Fibroblast of skin of scalp (primary cell): ENCODE data around the gene IER5.
A peak's percentile ranks its signal among the peaks of the same experiment; 100 is the strongest.
"Not testable (repeated sequence)": the region's sequence is repeated elsewhere in the genome, so short reads cannot be mapped to it uniquely, and the experiment has no call there.

ENCODE experiments used
- DNase-seq: peaks from one replicate; pipeline ENCODE4 v3.0.0-alpha.2; 2013

Gene IER5

DNA sequence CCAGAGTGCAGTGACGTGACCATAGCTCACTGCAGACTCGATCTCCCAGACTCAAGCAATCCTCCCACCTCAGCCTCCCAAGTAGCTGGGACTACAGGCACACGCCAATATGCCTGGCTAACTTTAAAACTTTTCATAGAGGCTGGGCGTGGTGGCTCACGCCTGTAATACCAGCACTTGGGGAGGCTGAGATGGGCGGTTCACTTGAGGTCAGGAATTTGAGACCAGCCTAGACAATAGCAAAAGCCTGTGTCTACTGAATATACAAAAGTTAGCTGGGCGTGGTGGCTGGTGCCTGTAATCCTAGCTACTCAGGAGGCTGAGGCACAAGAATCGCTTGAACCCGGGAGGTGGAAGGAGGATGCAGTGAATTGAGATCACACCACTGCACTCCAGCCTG, 27.5 kb downstream of the IER5 start:
- DNase-seq, result not testable (repeated sequence)

GRCh38 chr1:181116819-181117390, 28.4 kb downstream of the IER5 start:
- no peak for DNase-seq

- DNase-seq, result no peak
Observed at GRCh38 chr1:181117648-181118449, 29.3 kb downstream of the IER5 start.

DNA sequence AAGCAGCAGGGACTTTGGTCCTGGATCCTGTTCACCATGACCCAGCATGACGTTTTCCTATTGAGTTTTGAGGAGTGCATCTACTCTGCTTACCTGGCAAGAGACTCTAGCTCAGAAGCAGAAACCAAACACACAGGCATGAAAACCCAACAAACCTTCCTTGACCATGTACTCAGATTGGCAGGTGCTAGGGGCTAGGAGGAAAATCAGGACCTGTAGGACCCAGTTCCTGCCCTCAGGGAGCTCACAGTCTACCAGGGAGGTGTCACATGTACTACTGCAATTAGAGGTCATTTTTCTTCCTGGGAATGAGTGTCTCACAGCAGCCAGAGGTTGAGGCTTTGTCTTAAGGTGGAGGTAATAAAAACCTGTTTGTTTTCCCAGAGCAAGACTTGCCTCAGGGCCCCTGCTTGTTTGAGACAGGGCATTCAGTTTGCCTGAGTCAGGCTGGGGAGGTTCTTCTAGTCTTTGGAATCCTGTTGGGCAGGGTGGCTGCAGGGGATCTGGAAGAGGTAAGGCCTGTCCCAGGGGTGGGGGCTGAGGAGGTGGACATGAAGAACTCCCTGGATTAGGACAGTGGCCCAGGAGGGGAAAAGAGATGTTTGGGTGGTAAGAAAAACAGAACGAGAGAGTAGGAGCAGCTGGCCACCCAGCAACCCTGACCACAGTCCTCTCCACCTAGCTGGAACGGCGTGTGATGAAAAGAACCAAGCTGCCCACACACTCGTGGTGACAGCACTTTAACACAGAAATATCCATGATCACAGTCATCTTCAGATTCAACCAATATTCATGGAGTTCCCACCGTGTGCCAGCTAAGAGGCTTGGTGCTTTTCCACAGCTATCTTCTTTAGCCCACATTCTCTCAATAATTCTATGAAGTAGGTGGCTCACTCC, 30.8 kb downstream of the IER5 start:
- no peak for DNase-seq

DNA sequence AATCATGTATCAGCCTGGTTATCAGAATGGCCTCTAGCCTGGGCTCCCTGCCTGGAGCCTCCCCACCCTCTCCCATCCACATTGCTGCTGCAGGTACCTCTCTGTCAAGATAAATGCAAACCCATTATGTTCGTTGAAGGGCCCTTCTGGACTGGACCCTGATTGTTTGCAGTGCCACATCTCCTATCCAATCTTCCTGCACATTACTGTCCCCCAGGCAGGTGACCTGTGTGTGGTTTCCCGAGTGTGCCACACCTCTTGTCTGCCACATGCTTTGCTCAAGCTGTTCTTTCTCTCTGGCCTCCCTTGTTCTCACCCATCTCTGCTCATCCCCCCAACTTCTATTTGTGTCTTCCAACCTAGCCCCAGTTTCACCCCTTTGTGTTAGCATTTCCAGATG, 32.4 kb downstream of the IER5 start:
- DNase-seq, result no peak

DNA sequence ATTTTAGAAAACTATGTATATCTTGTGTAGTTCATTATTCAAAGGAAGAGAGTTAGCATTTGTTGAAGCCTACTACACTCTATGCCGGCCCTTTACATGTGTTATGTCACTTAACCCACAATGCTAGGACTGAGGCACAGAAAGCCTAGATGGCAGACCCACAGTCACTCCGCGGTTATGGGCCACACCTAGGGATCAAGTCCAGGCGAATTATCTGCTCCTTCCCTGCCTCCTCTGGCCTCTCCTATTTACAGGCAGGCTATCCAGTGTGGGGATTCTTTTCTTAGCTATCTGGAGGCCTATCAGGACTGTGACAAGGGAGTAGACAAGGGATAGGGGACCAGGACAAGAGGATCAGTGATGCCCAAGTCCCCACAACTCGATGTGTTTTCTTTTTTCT, 33.0 kb downstream of the IER5 start:
- no peak for DNase-seq

DNA sequence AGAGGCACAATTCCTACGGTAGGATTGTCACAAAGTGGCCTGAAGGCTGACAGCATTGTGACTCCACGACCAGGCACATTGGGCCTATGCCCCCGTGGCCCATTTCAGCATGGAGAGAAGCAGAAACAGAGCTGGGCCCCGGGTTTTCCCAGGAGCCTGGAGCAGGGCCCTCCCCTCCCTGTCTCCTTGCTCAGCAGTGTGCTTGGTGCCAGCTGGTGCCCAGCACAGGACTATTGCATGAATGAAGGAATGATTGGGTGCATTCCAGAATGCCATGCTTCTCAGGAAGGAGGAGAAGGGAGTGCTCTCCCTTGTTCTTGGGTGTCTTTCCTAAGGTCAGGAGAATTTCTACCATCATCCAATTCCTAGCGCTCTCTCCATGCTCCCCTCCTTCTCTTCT, 33.7 kb downstream of the IER5 start:
- DNase-seq, result no peak

GRCh38 chr1:181123173-181123572, 34.7 kb downstream of the IER5 start:
- DNase-seq, result no peak

- no peak for DNase-seq
Observed at GRCh38 chr1:181124291-181124751, 35.8 kb downstream of the IER5 start.

DNA sequence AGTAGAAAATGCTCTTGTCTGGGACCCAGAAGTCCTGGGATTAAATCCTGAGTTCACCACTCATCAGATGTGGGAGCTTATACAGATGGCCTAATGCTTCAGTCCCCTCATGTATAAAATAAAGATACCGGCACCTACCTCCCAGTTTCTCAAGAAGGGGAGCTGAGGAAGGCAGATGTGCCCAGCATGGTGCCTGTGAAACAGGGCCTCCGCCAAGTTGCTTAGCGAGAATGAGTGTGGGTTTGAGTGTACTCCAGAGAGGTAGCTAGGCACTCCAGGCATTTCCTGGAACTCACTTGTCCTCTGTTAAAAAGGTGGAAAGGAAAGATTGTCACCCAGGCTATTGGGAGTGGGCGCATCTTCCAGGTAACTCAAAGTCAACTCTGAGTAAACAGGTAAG, 37.8 kb downstream of the IER5 start:
- no peak for DNase-seq

DNA sequence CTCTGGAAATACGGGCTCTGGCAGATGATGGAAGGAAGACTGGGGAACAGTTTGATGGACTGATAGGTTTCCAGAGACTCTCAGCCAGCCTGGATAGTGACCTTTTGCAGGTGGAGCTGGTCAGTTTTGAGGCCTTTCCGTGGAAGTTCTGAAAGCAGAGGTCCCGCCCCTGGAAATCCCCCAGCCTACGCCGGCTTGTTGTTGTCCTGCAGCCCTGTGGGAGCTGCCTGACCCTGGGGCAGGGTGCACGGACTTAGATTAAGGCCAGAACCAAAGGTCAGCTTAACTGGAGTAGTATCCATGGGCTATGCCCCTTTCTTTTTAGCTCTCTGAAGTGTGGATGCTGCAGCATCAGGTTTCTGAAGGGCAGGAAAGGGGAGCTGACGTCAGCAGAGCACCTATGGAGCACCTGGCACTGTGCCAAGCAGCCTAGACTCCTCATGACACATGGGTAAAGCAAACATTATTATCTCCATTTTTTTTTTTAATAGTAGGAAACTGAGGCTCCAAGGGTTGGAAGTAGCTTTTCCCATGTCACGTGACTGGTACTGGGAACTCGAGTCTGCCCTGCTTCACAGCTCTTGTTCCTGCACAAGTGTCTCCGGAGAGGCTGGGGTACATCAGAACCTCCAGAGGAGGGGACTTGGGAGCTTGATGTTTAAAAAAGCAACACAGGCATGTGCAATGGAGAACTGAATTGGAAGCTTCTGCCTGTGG, 38.5 kb downstream of the IER5 start:
- no peak for DNase-seq

GRCh38 chr1:181127898-181128453, 39.5 kb downstream of the IER5 start:
- no peak for DNase-seq

DNA sequence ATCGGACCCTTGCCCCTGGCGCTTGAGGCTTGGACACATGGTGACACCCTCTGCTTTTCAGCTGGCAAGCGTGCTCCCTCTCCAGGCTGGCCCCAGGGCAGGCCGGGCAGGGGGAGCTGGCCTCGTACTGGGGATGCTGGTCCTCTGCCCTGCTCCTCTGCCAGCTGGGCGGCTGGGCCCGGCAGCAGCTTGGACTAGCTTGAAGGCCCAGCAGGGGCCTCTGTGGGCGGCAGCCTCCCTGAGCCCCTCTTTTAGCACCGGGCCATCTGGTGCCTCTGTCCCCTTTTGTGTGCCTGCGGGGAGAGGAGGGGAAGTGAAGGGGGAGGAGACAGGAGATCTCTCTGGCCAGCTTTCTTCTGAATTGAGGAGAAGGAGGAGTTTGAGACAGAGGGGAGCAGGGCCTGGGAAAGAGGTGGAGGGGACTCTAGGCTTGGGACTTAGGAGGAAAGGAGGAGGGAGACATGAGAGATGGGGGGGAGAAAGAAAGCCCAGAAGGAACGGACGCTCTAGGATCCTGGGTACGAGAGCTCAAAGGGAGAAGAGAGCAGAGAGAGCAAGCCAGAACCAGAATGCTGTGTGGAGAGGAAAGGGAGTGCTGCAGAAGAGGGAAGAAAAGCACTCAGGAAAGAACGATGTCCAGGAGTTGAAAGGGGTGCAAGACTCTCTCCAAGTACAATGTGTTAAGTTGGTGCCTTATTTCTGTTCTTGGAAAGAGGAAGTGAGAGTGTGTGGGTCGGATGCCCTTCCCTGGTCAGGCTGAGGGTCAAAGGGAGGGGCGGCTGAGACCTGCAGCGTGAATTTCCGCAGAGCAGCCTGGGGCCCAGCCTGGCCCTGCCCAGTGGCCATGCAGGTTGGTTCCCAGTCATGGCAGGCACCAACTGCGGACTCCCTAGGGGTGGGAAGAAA, 40.3 kb downstream of the IER5 start:
- DNase-seq, result no peak

GRCh38 chr1:181129771-181130606, 41.5 kb downstream of the IER5 start:
- DNase-seq, result no peak

DNA sequence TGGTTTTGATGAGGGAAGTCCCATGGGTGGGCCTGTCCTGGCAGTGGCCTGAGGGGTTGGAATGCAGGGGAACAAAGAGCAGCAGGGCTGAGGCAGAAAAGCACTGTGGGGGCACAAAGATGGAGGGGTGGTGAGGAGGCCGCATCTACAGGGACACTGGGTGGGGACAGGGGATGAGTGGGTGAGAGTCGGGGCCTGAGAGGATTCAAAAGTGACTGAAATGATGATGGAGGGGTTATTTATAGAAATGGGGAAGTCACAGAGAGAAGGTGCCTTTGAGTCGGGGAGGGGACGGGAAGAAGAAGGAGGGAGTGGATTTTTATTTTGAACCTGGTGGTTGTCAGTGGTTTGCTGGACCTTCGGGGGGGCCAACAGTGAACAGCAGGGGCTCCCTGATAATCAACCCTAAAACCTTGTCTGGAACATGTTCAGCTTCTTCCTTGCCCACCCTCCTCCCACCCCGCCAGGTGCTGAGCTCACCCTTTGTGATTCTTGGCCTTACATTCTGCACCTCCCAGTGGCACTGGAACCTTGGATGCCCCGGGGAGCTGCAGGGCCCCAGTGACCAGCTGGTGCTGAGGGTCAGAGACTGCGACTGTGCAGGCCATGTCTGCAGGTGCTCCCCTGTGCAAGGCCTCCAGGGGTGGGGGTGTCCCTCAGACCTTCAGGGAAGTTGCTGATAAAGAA, 42.9 kb downstream of the IER5 start:
- DNase-seq, result no peak

DNA sequence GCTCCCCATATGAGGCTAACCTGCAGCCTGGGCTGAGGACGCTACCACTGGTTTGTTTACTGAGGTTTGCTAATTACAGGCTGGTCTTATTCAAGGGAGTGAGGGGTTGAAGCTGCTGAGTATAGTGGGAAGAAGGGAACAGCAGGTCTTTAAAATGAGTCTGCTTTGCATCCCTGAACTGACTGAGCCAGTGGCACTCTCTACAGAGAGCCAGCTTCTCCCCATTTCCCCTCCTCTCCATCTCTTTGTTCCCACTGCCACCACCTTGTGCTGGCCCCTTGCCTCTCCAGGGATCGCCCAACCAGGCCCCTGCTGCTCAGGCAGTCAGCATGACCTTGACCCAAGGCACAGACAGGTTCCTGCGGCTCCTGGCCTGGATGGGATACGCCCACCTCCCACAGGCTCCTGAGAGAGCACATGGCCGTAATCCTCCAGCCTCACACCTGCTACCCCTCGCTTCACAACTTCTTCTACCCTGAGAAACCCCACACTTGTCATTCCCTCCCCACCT, 45.0 kb downstream of the IER5 start:
- no peak for DNase-seq

DNA sequence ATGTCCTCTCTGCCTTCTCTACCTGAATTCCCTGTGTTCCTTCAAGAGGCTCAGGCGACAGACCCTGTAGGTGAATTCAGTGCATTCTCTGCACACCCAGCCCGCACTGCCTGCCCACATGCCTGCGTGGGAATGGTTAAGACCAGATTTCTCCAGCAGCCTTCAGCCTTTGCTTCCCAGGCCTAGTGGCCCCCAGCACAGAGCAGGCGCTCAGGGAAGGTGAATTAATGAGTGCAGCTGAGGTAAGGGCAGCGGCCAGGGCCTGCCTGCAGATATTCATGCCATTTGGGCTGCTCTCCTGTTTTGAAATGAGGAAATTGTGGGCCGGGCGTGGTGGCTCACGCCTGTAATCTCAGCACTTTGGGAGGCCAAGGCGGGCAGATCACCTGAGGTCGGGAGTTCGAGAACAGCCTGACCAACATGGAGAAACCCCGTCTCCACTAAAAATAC, 45.5 kb downstream of the IER5 start:
- no peak for DNase-seq

DNA sequence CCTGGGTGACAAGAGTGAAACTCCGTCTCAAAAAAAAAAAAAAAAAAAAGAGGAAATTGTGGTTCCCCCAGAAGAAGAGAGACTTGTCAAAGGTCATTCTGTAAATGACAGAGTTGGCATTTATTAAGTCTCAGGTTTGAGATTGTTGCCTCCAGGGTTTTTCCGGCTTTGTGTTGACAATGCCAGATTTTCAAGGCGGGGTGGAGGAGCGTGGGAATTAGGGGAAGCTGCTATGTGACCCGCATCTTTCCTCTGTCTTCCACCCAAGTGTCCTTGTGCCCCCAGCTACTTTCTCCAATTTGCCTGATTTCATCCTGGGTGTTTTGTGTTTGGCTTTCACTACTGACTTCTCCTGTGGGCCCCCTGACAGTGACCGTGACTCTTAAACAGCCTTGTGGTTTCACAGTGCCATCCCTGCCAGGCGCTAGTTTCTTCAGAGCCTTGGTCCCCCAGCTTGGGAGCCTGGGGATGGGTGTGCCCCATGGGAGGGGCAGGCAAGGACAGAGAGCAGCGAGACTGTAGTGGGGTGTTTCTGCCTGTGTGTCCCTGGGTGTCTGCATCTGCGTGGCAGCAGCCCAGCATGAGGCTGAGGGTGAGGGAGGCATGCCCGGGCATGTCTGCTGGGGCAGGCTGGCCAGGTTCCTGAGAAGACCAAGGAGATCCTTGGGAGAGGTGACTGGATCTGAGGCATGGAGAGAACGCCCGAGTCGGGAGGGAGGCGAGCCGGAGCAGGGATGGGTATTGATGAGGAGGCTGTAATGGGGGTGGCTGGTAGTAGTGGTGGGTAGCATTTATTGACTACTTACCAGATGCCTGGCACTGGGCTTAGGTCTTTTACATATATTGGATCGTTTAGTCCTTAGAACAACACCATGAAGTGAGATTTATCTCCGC, 46.3 kb downstream of the IER5 start:
- DNase-seq, result peak; percentile 84
